Cerebellar nuclear complex (tissue), 1 donor: ENCODE data around the gene DLL1.
A peak's percentile ranks its signal among the peaks of the same experiment; 100 is the strongest.
"Not testable (repeated sequence)": the region's sequence is repeated elsewhere in the genome, so short reads cannot be mapped to it uniquely, and the experiment has no call there.

Experiments used
- DNase-seq, 2 experiments: peaks; one replicate each; lab custom pipeline; 2025; lab: John Stamatoyannopoulos, UW

DLL1 gene

GRCh38 chr6:170290296-170291128, at the start of gene DLL1:
DLL1 (minus strand) TSS chr6:170291078; CDS start chr6:170290139, 939 bp downstream.
- DNase-seq = no peak

- DNase-seq = not testable (repeated sequence)
Measured at GRCh38 chr6:170335199-170335598, 44.3 kb upstream of the DLL1 start.

- no peak for DNase-seq
Measured at GRCh38 chr6:170329321-170329720, 38.4 kb upstream of the DLL1 start.

- DNase-seq = no peak
Measured at GRCh38 chr6:170317718-170318117, 26.8 kb upstream of the DLL1 start.

- DNase-seq = no peak
Measured at GRCh38 chr6:170317076-170317475, 26.2 kb upstream of the DLL1 start.

GRCh38 chr6:170316071-170316470, 25.2 kb upstream of the DLL1 start:
- DNase-seq = no peak

- no peak for DNase-seq
Measured at GRCh38 chr6:170314983-170315382, 24.1 kb upstream of the DLL1 start.

GRCh38 chr6:170313716-170314295, 22.9 kb upstream of the DLL1 start:
- DNase-seq = no peak

GRCh38 chr6:170312876-170313275, 22.0 kb upstream of the DLL1 start:
- no peak for DNase-seq

- DNase-seq = no peak
Measured at GRCh38 chr6:170311696-170312095, 20.8 kb upstream of the DLL1 start.

GRCh38 chr6:170308761-170309160, 17.9 kb upstream of the DLL1 start:
- no peak for DNase-seq

- no peak for DNase-seq
Measured at GRCh38 chr6:170307080-170307545, 16.2 kb upstream of the DLL1 start.

- DNase-seq = peak; percentile 79 to 80
Measured at GRCh38 chr6:170306324-170307079, 15.6 kb upstream of the DLL1 start, which contains the start of gene FAM120B. FAM120B (plus strand) TSS chr6:170306758; CDS start chr6:170317391, 10,633 bp downstream.

- no peak for DNase-seq
Measured at GRCh38 chr6:170305805-170306323, 15.0 kb upstream of the DLL1 start.

- DNase-seq = no peak
Measured at GRCh38 chr6:170301184-170301583, 10.3 kb upstream of the DLL1 start.

- DNase-seq = no peak
Measured at GRCh38 chr6:170298688-170299087, 7.8 kb upstream of the DLL1 start.

- no peak for DNase-seq
Measured at GRCh38 chr6:170297576-170298330, 6.9 kb upstream of the DLL1 start.

- no peak for DNase-seq
Measured at GRCh38 chr6:170296746-170297575, 6.1 kb upstream of the DLL1 start.

- DNase-seq = no peak
Measured at GRCh38 chr6:170296423-170296745, 5.5 kb upstream of the DLL1 start.

- DNase-seq = no peak
Measured at GRCh38 chr6:170295510-170296422, 4.9 kb upstream of the DLL1 start.
